Stomach (tissue), 4 donors: Measurements from ENCODE around the gene VSTM2L.

Experiments used
- POLR2AphosphoS5 ChIP-seq, 3 donors: sonication (generic); formaldehyde crosslinking; IDR thresholded peaks; one replicate each; pipeline ENCODE4 v1.6.1; 2016; ENCODE audit warnings: antibody characterized with exemption in 3 of 3
- TF ChIP-seq, protein P1 (sequence below), 7 experiments: fragments of 450-650 bp in 4 of 7; fragments of 200-600 bp in 3 of 7; sonication (generic) in 3 of 7; IDR thresholded peaks; one replicate each; pipeline ENCODE4 v1.5.1; 2016 to 2019; ENCODE audit warnings: antibody characterized with exemption in 7 of 7, control low read depth in 2 of 7, mild to moderate bottlenecking in 1 of 7

DNA sequence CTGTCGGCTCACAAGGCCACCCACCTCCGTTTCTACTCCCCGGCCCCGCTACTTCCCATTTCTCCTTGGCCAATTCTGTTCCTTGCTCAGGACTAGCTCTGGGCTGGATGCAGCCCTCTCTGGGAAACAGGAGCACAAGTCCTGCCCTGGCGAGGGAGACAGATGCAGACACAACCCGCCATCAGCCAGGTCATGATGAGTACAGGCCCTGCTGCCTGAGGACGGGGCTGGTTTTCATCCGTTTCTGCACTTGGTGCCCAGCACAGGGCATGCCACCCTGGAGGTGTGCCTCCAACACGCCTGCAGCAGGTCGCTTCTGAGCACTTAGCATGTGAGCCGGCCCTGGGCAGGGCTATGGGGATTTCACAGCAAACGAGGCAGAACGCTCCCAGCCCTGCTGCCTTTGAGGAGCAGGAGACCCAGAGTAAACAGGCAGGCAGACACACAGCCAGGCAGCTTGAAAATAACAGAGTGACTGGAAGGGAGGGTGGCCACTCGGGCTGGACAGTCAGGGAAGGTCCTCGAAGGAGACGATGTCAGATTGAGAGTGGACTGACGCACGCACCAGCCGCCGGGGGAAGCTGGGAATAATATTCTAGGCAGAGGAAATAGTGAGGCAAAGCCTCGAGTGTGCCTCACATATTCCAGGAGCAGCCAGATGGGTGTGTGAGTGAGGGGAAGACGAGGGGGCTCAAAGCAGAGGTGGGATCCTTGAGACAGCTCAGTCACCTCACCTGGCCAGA is 21.2 kb upstream of the VSTM2L start:
- TF ChIP-seq, protein P1, sequence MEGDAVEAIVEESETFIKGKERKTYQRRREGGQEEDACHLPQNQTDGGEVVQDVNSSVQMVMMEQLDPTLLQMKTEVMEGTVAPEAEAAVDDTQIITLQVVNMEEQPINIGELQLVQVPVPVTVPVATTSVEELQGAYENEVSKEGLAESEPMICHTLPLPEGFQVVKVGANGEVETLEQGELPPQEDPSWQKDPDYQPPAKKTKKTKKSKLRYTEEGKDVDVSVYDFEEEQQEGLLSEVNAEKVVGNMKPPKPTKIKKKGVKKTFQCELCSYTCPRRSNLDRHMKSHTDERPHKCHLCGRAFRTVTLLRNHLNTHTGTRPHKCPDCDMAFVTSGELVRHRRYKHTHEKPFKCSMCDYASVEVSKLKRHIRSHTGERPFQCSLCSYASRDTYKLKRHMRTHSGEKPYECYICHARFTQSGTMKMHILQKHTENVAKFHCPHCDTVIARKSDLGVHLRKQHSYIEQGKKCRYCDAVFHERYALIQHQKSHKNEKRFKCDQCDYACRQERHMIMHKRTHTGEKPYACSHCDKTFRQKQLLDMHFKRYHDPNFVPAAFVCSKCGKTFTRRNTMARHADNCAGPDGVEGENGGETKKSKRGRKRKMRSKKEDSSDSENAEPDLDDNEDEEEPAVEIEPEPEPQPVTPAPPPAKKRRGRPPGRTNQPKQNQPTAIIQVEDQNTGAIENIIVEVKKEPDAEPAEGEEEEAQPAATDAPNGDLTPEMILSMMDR (IDR thresholded peaks at IDR 0.05), result no peak
- TF ChIP-seq POLR2AphosphoS5 (IDR thresholded peaks at IDR 0.05), result no peak
